Neural cell (in vitro differentiated cells): ENCODE data around the gene SMYD5.

Experiments
- POLR2AphosphoS5 ChIP-seq: IDR thresholded peaks from 2 replicates; pipeline ENCODE4 v1.6.1; 2012
- REST ChIP-seq: IDR thresholded peaks from 2 replicates; pipeline ENCODE4 v1.6.1; 2012; ENCODE audit warnings: borderline replicate concordance
- TF ChIP-seq, protein P1 (sequence below): fragments of 450-650 bp; IDR thresholded peaks from 2 replicates; pipeline ENCODE4 v1.5.1; 2014; ENCODE audit warnings: antibody characterized with exemption, mild to moderate bottlenecking, moderate library complexity; ENCODE audit not compliant: poor library complexity, severe bottlenecking

- TF ChIP-seq, protein P1, sequence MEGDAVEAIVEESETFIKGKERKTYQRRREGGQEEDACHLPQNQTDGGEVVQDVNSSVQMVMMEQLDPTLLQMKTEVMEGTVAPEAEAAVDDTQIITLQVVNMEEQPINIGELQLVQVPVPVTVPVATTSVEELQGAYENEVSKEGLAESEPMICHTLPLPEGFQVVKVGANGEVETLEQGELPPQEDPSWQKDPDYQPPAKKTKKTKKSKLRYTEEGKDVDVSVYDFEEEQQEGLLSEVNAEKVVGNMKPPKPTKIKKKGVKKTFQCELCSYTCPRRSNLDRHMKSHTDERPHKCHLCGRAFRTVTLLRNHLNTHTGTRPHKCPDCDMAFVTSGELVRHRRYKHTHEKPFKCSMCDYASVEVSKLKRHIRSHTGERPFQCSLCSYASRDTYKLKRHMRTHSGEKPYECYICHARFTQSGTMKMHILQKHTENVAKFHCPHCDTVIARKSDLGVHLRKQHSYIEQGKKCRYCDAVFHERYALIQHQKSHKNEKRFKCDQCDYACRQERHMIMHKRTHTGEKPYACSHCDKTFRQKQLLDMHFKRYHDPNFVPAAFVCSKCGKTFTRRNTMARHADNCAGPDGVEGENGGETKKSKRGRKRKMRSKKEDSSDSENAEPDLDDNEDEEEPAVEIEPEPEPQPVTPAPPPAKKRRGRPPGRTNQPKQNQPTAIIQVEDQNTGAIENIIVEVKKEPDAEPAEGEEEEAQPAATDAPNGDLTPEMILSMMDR: no peak
- TF ChIP-seq REST: no peak
- no peak for TF ChIP-seq POLR2AphosphoS5
Observed at GRCh38 chr2:73177645-73178255, 36.3 kb upstream of the SMYD5 start.
